ENCODE results near the gene AKAP4. TPM values are rescaled to one million over a fixed set of nuclear protein-coding genes. Genes with fewer than 3 reads are reported as not detected.

AKAP4 gene
- polyA plus RNA-seq, 6 donors from 2014 or later = not detected

GRCh38 chrX:50161127-50161526, 39.7 kb downstream of the AKAP4 start:
- H3K27ac Mint-ChIP-seq = no peak overlapping the region
- no peak for ATAC-seq (ENCODE audit: low read depth in 2 of 2)
- H3K36me3 Mint-ChIP-seq = no peaks in the 10 kb centered on the region
- H3K4me3 Mint-ChIP-seq = no peak overlapping the region
- peaks cover 0 to 7% (median 0%) of the 10 kb centered on the region in 3 donors for H3K27me3 Mint-ChIP-seq
- H3K4me1 Mint-ChIP-seq = no peaks in the 10 kb centered on the region
- H3K9me3 Mint-ChIP-seq = peaks cover 0 to 3% (median 0%) of the 10 kb centered on the region in 7 donors
- DNase-seq = no peak

- Mint-ChIP-seq H3K9me3 (peaks cover 0 to 5% (median 0%) of the 10 kb centered on the region in 7 donors), H3K27ac (peak overlapping the region in 1 of 6 donors; percentile 47), H3K36me3 (no peaks in the 10 kb centered on the region), H3K4me3 (no peak overlapping the region), H3K27me3 (peaks cover 0 to 15% (median 0%) of the 10 kb centered on the region in 3 donors), H3K4me1 (no peaks in the 10 kb centered on the region)
- no peak for ATAC-seq (ENCODE audit: low read depth in 2 of 2)
- DNase-seq = no peak
These were observed 42.2 kb downstream of the AKAP4 start for GRCh38 chrX:50158593-50158992.

- ATAC-seq (ENCODE audit: low read depth in 2 of 2) (no peak), DNase-seq (no peak)
- H3K27me3 Mint-ChIP-seq = peaks cover 0 to 15% (median 0%) of the 10 kb centered on the region in 3 donors
- no peaks in the 10 kb centered on the region for H3K4me1 Mint-ChIP-seq
- H3K36me3 Mint-ChIP-seq = no peaks in the 10 kb centered on the region
- H3K9me3 Mint-ChIP-seq = peaks cover 0 to 5% (median 0%) of the 10 kb centered on the region in 7 donors
- H3K4me3 Mint-ChIP-seq = no peak overlapping the region
- H3K27ac Mint-ChIP-seq = no peak overlapping the region
These were observed 43.2 kb downstream of the AKAP4 start for GRCh38 chrX:50157545-50158135.

GRCh38 chrX:50154429-50154828, 46.4 kb downstream of the AKAP4 start:
- no peak for ATAC-seq (ENCODE audit: low read depth in 2 of 2)
- H3K27me3 Mint-ChIP-seq = peaks cover 0 to 15% (median 0%) of the 10 kb centered on the region in 3 donors
- DNase-seq = no peak
- no peak overlapping the region for H3K4me3 Mint-ChIP-seq
- H3K9me3 Mint-ChIP-seq = peaks cover 0 to 5% (median 0%) of the 10 kb centered on the region in 7 donors
- no peaks in the 10 kb centered on the region for H3K4me1 Mint-ChIP-seq
- H3K27ac Mint-ChIP-seq = no peak overlapping the region
- H3K36me3 Mint-ChIP-seq = no peaks in the 10 kb centered on the region

- Mint-ChIP-seq H3K4me1 (no peaks in the 10 kb centered on the region), H3K36me3 (no peaks in the 10 kb centered on the region), H3K4me3 (no peak overlapping the region), H3K27ac (no peak overlapping the region), H3K27me3 (peaks cover 0 to 15% (median 0%) of the 10 kb centered on the region in 3 donors), H3K9me3 (peaks cover 0 to 5% (median 0%) of the 10 kb centered on the region in 7 donors)
- ATAC-seq (ENCODE audit: low read depth in 2 of 2) = no peak
- DNase-seq = no peak
These were observed 48.4 kb downstream of the AKAP4 start for GRCh38 chrX:50152456-50152855.

GRCh38 chrX:50147972-50148371, 52.8 kb downstream of the AKAP4 start:
- H3K36me3 Mint-ChIP-seq = no peaks in the 10 kb centered on the region
- peaks cover 0 to 13% (median 0%) of the 10 kb centered on the region in 3 donors for H3K27me3 Mint-ChIP-seq
- DNase-seq = no peak
- no peaks in the 10 kb centered on the region for H3K4me1 Mint-ChIP-seq
- no peak overlapping the region for H3K4me3 Mint-ChIP-seq
- H3K9me3 Mint-ChIP-seq = peaks cover 0 to 2% (median 0%) of the 10 kb centered on the region in 7 donors
- ATAC-seq (ENCODE audit: low read depth in 2 of 2) = no peak
- peak overlapping the region in 1 of 6 donors; percentile 68 for H3K27ac Mint-ChIP-seq

Other genes with a start within 250 kb of the AKAP4 start
- under 1 TPM in 4 of 6 donors, not detected in 2; 0.07 to 0.70 (median 0.50) TPM for gene CCNB3, start 3.8 kb upstream of the AKAP4 start, polyA plus RNA-seq (ENCODE audit: low read depth in 6 of 6)